ENCODE data around the gene ANKIB1.

GRCh38 chr7:92330835-92331438, 85.2 kb downstream of the ANKIB1 start:
- TF ChIP-seq, protein P1, sequence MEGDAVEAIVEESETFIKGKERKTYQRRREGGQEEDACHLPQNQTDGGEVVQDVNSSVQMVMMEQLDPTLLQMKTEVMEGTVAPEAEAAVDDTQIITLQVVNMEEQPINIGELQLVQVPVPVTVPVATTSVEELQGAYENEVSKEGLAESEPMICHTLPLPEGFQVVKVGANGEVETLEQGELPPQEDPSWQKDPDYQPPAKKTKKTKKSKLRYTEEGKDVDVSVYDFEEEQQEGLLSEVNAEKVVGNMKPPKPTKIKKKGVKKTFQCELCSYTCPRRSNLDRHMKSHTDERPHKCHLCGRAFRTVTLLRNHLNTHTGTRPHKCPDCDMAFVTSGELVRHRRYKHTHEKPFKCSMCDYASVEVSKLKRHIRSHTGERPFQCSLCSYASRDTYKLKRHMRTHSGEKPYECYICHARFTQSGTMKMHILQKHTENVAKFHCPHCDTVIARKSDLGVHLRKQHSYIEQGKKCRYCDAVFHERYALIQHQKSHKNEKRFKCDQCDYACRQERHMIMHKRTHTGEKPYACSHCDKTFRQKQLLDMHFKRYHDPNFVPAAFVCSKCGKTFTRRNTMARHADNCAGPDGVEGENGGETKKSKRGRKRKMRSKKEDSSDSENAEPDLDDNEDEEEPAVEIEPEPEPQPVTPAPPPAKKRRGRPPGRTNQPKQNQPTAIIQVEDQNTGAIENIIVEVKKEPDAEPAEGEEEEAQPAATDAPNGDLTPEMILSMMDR (conservative IDR thresholded peaks at IDR 0.05; ENCODE audit: low read depth, low read length) = no peak
- TF ChIP-seq EZH2 (IDR thresholded peaks at IDR 0.05; ENCODE audit: borderline replicate concordance, low read depth, low read length, poor library complexity, severe bottlenecking) = no peak

Data from A673 (cell line).